A673 (cell line): Measurements from ENCODE around the gene SIK3.

Experiments used
- CTCF ChIP-seq: fragments of 300-800, 200-600 bp; sonication (generic); conservative IDR thresholded peaks from 2 replicates; pipeline ENCODE4 v1.5.1; 2017; ENCODE audit warnings: low read depth, mild to moderate bottlenecking, antibody characterized with exemption, low read length, moderate library complexity, mixed read lengths
- EZH2 ChIP-seq: fragments of 200-600 bp; sonication (generic); IDR thresholded peaks from 2 replicates; pipeline ENCODE4 v1.6.1; 2017; ENCODE audit warnings: borderline replicate concordance, low read depth, mild to moderate bottlenecking, mixed read lengths, antibody characterized with exemption, low read length; ENCODE audit not compliant: poor library complexity, severe bottlenecking

- no peak for TF ChIP-seq CTCF
- TF ChIP-seq EZH2, result no peak
Observed at GRCh38 chr11:117009905-117010605, 88.2 kb downstream of the SIK3 start.
